HL-60 (cell line): ENCODE results near the gene GRM2.

ENCODE experiments used
- CTCF ChIP-seq: IDR thresholded peaks from one replicate; pipeline ENCODE4 v1.5.1; 2011; ENCODE audit warnings: low read length, control low read depth, inconsistent platforms; ENCODE audit not compliant: insufficient read depth
- GABPA ChIP-seq: IDR thresholded peaks from 2 replicates; pipeline ENCODE4 v1.6.1; 2012; ENCODE audit warnings: low read depth
- POLR2AphosphoS5 ChIP-seq: IDR thresholded peaks from 2 replicates; pipeline ENCODE4 v1.6.1; 2012; ENCODE audit warnings: low read depth
- REST ChIP-seq: IDR thresholded peaks from 2 replicates; pipeline ENCODE4 v1.6.1; 2012; ENCODE audit warnings: low read depth; ENCODE audit not compliant: insufficient replicate concordance
- SPI1 ChIP-seq: IDR thresholded peaks from 2 replicates; pipeline ENCODE4 v1.6.1; 2012; ENCODE audit warnings: low read depth, mild to moderate bottlenecking, borderline replicate concordance

- no peak for TF ChIP-seq CTCF
- TF ChIP-seq REST = no peak
- no peak for TF ChIP-seq POLR2AphosphoS5
- no peak for TF ChIP-seq GABPA
- no peak for TF ChIP-seq SPI1
These were observed 19.2 kb upstream of the GRM2 start for GRCh38 chr3:51687431-51688205.
